ENCODE data around the gene TTLL4. TPM values are rescaled to one million over a fixed set of nuclear protein-coding genes. Genes with fewer than 3 reads are reported as not detected.

TTLL4 gene
- total and polyA plus RNA-seq, 2 of the 8 experiments (the other 6 are each of a cell fraction or from before 2014, with no cell fraction given): 71.1 to 105 TPM

DNA sequence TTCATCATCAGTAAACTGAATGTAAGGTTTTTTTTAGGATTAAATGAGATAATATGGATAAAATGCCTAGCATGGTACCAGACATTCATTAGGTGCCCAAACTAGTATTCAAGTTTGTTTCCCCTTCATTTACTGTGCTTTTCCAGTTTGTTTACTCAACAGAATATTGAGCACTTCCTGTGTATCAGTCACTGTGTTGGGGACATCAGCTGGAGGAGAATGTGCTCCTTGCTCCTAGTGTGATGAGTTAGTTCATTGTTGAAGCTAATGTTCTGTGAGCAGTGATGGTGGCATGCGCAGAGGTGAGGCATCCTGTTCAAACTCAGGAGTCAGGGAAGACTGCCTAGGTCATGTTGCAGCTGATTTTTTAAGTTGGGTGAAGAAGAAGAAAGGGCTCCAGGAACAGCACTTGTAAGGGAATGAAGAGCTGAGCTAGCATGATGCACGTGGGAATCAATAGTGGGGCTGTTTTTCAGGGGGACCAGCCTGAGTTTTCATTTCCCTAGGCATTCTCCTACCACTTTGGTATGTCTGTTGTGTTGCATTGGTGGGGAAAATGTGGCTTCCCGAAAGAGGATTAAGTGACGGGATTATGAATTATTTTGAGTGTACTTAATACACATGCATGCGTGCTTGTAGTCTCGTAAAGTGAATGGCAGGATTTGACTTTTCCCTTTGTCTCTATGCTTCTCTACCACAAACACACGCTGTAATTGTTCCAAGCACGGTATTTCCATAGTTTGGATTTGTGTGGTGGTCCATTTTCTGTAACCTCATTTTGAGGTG lies 23.7 kb downstream of the TTLL4 start:
- Histone ChIP-seq H2BK120ac (replicated peaks; ENCODE audit: low read depth, low read length) (no peak overlapping the region), H2BK5ac (ENCODE audit: low read depth, low read length) (no peak overlapping the region)
- 92% methylated on average over 8 of the region's 8 CpGs; no CpG with 5 or more reads in 1 of the 2 experiments for WGBS, 2 experiments (ENCODE audit: extremely low coverage in 1 of 2, insufficient coverage in 1 of 2, insufficient read length in 1 of 2, insufficient replicate concordance in 2 of 2, low coverage in 1 of 2, low lambda C conversion rate in 2 of 2, missing lambda C conversion rate in 1 of 2)

More for the DNA sequence above, 23.7 kb downstream of the TTLL4 start:
- Histone ChIP-seq H3K4me3 (ENCODE audit: extremely low read depth in 1 of 4, insufficient read depth in 2 of 4, low read depth in 3 of 4, low read length in 4 of 4) (no peak overlapping the region), H4K91ac (replicated peaks; ENCODE audit: insufficient read length, low read length) (no peak overlapping the region), H3K4ac (replicated peaks; ENCODE audit: insufficient read length, low read depth, low read length) (no peak overlapping the region), H3K18ac (ENCODE audit: extremely low read depth, low read length) (no peak overlapping the region), H3K79me2 (ENCODE audit: control insufficient read depth in 1 of 2, insufficient read depth in 2 of 2, low read length in 2 of 2) (peaks cover 3 to 51% of the 10 kb centered on the region in 2 experiments), H4K20me1 (replicated peaks in 1 of 2; ENCODE audit: control insufficient read depth in 1 of 2, insufficient read depth in 2 of 2, low read length in 2 of 2) (peaks cover 0 to 14% of the 10 kb centered on the region in 2 experiments), H4K5ac (ENCODE audit: insufficient read length, low read depth, low read length) (no peak overlapping the region), H3K4me1 (replicated peaks in 1 of 4; ENCODE audit: control insufficient read depth in 3 of 4, insufficient read depth in 4 of 4, low read length in 3 of 4) (peaks cover 0 to 17% (median 6%) of the 10 kb centered on the region in 4 experiments; a peak in 5 of 7 replicates), H2BK15ac (ENCODE audit: low read length) (no peak overlapping the region), H2AK5ac (ENCODE audit: low read depth, low read length) (no peak overlapping the region), H2BK12ac (ENCODE audit: low read depth, low read length) (no peak overlapping the region), H3K23ac (ENCODE audit: insufficient read length) (no peak overlapping the region), H3K36me3 (ENCODE audit: control insufficient read depth in 2 of 4, insufficient read depth in 4 of 4, low read length in 3 of 4) (peaks cover 2 to 25% (median 10%) of the 10 kb centered on the region in 4 experiments; a peak in 7 of 8 replicates), H3K27ac (ENCODE audit: low read depth, low read length) (no peak overlapping the region), H3K79me1 (ENCODE audit: low read depth, low read length) (peaks cover 17% of the 10 kb centered on the region), H3K9me3 (ENCODE audit: insufficient read depth in 2 of 2, low read depth in 1 of 2, low read length in 1 of 2) (no peaks in the 10 kb centered on the region), H2AFZ (ENCODE audit: low read length) (no peak overlapping the region), H3K14ac (ENCODE audit: insufficient read length) (no peak overlapping the region), H3K23me2 (ENCODE audit: low read depth, low read length) (0 out of 2 replicates have a peak, but pooled peaks cover 2% of the 10 kb centered on the region), H3K9ac (replicated peaks in 1 of 4; ENCODE audit: extremely low read depth in 1 of 4, low read depth in 3 of 4, low read length in 3 of 4) (no peak overlapping the region), H4K8ac (ENCODE audit: extremely low read depth, insufficient read depth, low read length) (no peak overlapping the region), H3K56ac (replicated peaks; ENCODE audit: insufficient read length, low read depth, low read length) (no peak overlapping the region), H2BK20ac (ENCODE audit: low read length) (no peak overlapping the region), H3K4me2 (ENCODE audit: insufficient read depth in 1 of 2, low read depth in 2 of 2, low read length in 2 of 2) (no peak overlapping the region), H3K27me3 (replicated peaks in 1 of 4; ENCODE audit: control insufficient read depth in 3 of 4, extremely low read depth in 1 of 4, insufficient read depth in 3 of 4, low read length in 3 of 4) (no peaks in the 10 kb centered on the region)
- FAIRE-seq (no peak), DNase-seq (ENCODE audit: low read depth in 1 of 2, low spot score in 2 of 2) (no peak)
- POLR2A ChIA-PET (ENCODE audit: partially characterized antibody): interaction anchor here (0.6 kb wide), 1 partner anchor 12 kb away, joined by 4 read pairs; no protein-coding TSS in a partner anchor
- CTCF ChIA-PET (ENCODE audit: partially characterized antibody): interaction anchor here (2.2 to 3.5 kb wide), 2 partner anchors 24 to 113 kb away, joined by 6 to 17 read pairs; partner anchors contain the start of gene TTLL4
- TF ChIP-seq RFX5 (IDR thresholded peaks at IDR 0.05; ENCODE audit: borderline replicate concordance, low read depth, low read length) (no peak), SIN3A (conservative IDR thresholded peaks at IDR 0.05 in 1 of 2, IDR thresholded peaks at IDR 0.05 in 1 of 2; ENCODE audit: low read depth in 1 of 2, low read length in 2 of 2) (no peak), ASH2L (IDR thresholded peaks at IDR 0.05; ENCODE audit: low read length) (no peak)

Measured in H1 (cell line).